ENCODE results near the gene NOC4L. TPM values are rescaled to one million over a fixed set of nuclear protein-coding genes. Genes with fewer than 3 reads are reported as not detected.

NOC4L gene
- polyA plus RNA-seq, 3 donors: 7.3 to 18.0 (median 17.9) TPM

- H3K27ac ChIP-seq (ENCODE audit: low read depth in 1 of 2, low read length in 2 of 2): no peak overlapping the region
- peaks cover 0 to 5% (median 0%) of the 10 kb centered on the region in 3 donors for H3K27me3 Mint-ChIP-seq (ENCODE audit: low read depth in 3 of 3)
- H4K20me1 ChIP-seq (ENCODE audit: insufficient read depth, low read length): no peaks in the 10 kb centered on the region
- no peaks in the 10 kb centered on the region for H3K27me3 ChIP-seq (ENCODE audit: control insufficient read depth in 2 of 2, insufficient read depth in 2 of 2, low read length in 2 of 2)
- H3K9me3 ChIP-seq (replicated peaks in 1 of 2; ENCODE audit: control insufficient read depth in 1 of 2, insufficient read depth in 1 of 2, low read length in 2 of 2): no peaks in the 10 kb centered on the region
- intact Hi-C loops (cut with micrococcal nuclease): loop anchor here in 1 of 2 donors (5.0 kb wide), 1 partner anchor 465 kb away; the partner anchor contains the start of gene P2RX2
- 93% methylated on average over 32 of the region's 32 CpGs for WGBS (ENCODE audit: insufficient coverage)
- no peak overlapping the region for H2AFZ ChIP-seq (ENCODE audit: insufficient read depth, low read depth, low read length, poor library complexity, severe bottlenecking)
- H3K4me3 Mint-ChIP-seq: no peak overlapping the region
- peaks cover 7% of the 10 kb centered on the region for H3K4me1 Mint-ChIP-seq
- H3K36me3 Mint-ChIP-seq: peaks cover 4 to 29% of the 10 kb centered on the region in 2 donors
- no peak overlapping the region for H3K9ac ChIP-seq (ENCODE audit: insufficient read depth, low read length, poor library complexity, severe bottlenecking)
- H3K27ac Mint-ChIP-seq: no peak overlapping the region
- peaks cover 0 to 5% (median 0%) of the 10 kb centered on the region in 7 donors for H3K9me3 Mint-ChIP-seq
- no peak overlapping the region for H3K4me2 ChIP-seq (replicated peaks; ENCODE audit: extremely low read depth, low read length, poor library complexity, severe bottlenecking)
- no peak overlapping the region for H3K4me3 ChIP-seq (replicated peaks in 1 of 3; ENCODE audit: low read depth in 2 of 3, low read length in 3 of 3)
- no peak for DNase-seq
- peaks cover 29 to 42% of the 10 kb centered on the region in 2 donors for H3K36me3 ChIP-seq (replicated peaks in 1 of 2; ENCODE audit: control insufficient read depth in 1 of 2, insufficient read depth in 2 of 2, low read length in 2 of 2)
- peaks cover 4 to 7% of the 10 kb centered on the region in 2 donors for H3K4me1 ChIP-seq (ENCODE audit: control insufficient read depth in 1 of 2, insufficient read depth in 2 of 2, low read length in 2 of 2)
- TF ChIP-seq CTCF (IDR thresholded peaks at IDR 0.05): no peak
- H3K79me2 ChIP-seq (ENCODE audit: insufficient read depth, low read length): no peaks in the 10 kb centered on the region
These were observed 7.6 kb downstream of the NOC4L start for GRCh38 chr12:132151766-132152410.

- no peak overlapping the region for H3K9ac ChIP-seq (ENCODE audit: insufficient read depth, low read length, poor library complexity, severe bottlenecking)
- H3K4me3 ChIP-seq (replicated peaks in 1 of 3; ENCODE audit: low read depth in 2 of 3, low read length in 3 of 3): no peak overlapping the region
- WGBS (ENCODE audit: insufficient coverage): 100% methylated on average over 2 of the region's 9 CpGs
- no peak overlapping the region for H2AFZ ChIP-seq (ENCODE audit: insufficient read depth, low read depth, low read length, poor library complexity, severe bottlenecking)
- no peak overlapping the region for H3K27ac ChIP-seq (ENCODE audit: low read depth in 1 of 2, low read length in 2 of 2)
- intact Hi-C loops (cut with micrococcal nuclease): loop anchor here in 1 of 2 donors (5.0 kb wide), 1 partner anchor 465 kb away; the partner anchor contains the start of gene P2RX2
- no peak for DNase-seq
- H3K27ac Mint-ChIP-seq: no peak overlapping the region
- peaks cover 4 to 7% of the 10 kb centered on the region in 2 donors for H3K4me1 ChIP-seq (ENCODE audit: control insufficient read depth in 1 of 2, insufficient read depth in 2 of 2, low read length in 2 of 2)
- H3K79me2 ChIP-seq (ENCODE audit: insufficient read depth, low read length): no peaks in the 10 kb centered on the region
- no peak overlapping the region for H3K4me3 Mint-ChIP-seq
- H3K4me2 ChIP-seq (replicated peaks; ENCODE audit: extremely low read depth, low read length, poor library complexity, severe bottlenecking): no peak overlapping the region
- no peaks in the 10 kb centered on the region for H3K27me3 ChIP-seq (ENCODE audit: control insufficient read depth in 2 of 2, insufficient read depth in 2 of 2, low read length in 2 of 2)
- H3K36me3 ChIP-seq (replicated peaks in 1 of 2; ENCODE audit: control insufficient read depth in 1 of 2, insufficient read depth in 2 of 2, low read length in 2 of 2): peaks cover 24 to 44% of the 10 kb centered on the region in 2 donors
- peaks cover 4 to 26% of the 10 kb centered on the region in 2 donors for H3K36me3 Mint-ChIP-seq
- peaks cover 0 to 5% (median 0%) of the 10 kb centered on the region in 3 donors for H3K27me3 Mint-ChIP-seq (ENCODE audit: low read depth in 3 of 3)
- H3K4me1 Mint-ChIP-seq: peaks cover 7% of the 10 kb centered on the region
- peaks cover 0 to 5% (median 0%) of the 10 kb centered on the region in 7 donors for H3K9me3 Mint-ChIP-seq
- no peaks in the 10 kb centered on the region for H4K20me1 ChIP-seq (ENCODE audit: insufficient read depth, low read length)
- no peak for TF ChIP-seq CTCF (IDR thresholded peaks at IDR 0.05)
- H3K9me3 ChIP-seq (replicated peaks in 1 of 2; ENCODE audit: control insufficient read depth in 1 of 2, insufficient read depth in 1 of 2, low read length in 2 of 2): no peaks in the 10 kb centered on the region
These were observed 8.2 kb downstream of the NOC4L start for GRCh38 chr12:132152411-132152821.

Data from CD14-positive monocyte (primary cell).